Psoas muscle (tissue), 8 donors: ENCODE results near the gene SFTPA1. TPM values are rescaled to one million over a fixed set of nuclear protein-coding genes. Genes with fewer than 3 reads are reported as not detected.
"Not testable (repeated sequence)": the region's sequence is repeated elsewhere in the genome, so short reads cannot be mapped to it uniquely, and the experiment has no call there.

Experiments
- ATAC-seq, 4 donors: fragments of 200-7000 bp; cut with Tn5 transposase; one replicate each; pipeline ENCODE4 v1.9.1; 2020; ENCODE audit warnings: moderate library complexity in 3 of 4, mild to moderate bottlenecking in 2 of 4
- DNase-seq, 2 donors: peaks; one replicate each; pipeline ENCODE4 v3.0.0-alpha.2; 2020
- H3K27ac ChIP-seq: fragments of 200-600 bp; one replicate; pipeline ENCODE4 v1.8.0; 2022
- H3K27me3 ChIP-seq, 3 donors: fragments of 200-600 bp in 1 of 3; one replicate each; pipeline versions ENCODE4 v1.6.1 to v1.8.0; 2013 to 2022; ENCODE audit warnings: low read length in 2 of 3, mild to moderate bottlenecking in 2 of 3, moderate library complexity in 1 of 3; ENCODE audit not compliant: insufficient read depth in 3 of 3
- H3K36me3 ChIP-seq, 2 donors: fragments of 200-600 bp in 1 of 2; one replicate each; pipeline versions ENCODE4 v1.6.1 to v1.8.0; 2013 to 2022; ENCODE audit warnings: low read depth in 1 of 2, mild to moderate bottlenecking in 1 of 2, moderate library complexity in 1 of 2; ENCODE audit not compliant: insufficient read depth in 1 of 2
- H3K4me1 ChIP-seq: fragments of 200-600 bp; one replicate; pipeline ENCODE4 v1.8.0; 2022
- H3K4me3 ChIP-seq: fragments of 200-600 bp; one replicate; pipeline ENCODE4 v1.8.0; 2022; ENCODE audit warnings: mild to moderate bottlenecking
- H3K9me3 ChIP-seq: fragments of 200-600 bp; one replicate; pipeline ENCODE4 v1.8.0; 2022
- WGBS, 3 donors: extraction: QIAGEN DNeasy Blood & Tissue Kit; methylation state at CpG; one replicate each; pipeline versions ENCODE4 v1.1.6 to v1.1.7; 2013; 5-methylcytosine and 5-hydroxymethylcytosine counted together
- intact Hi-C, 2 donors: fragments of 100-400 bp; cut with DNase I; formaldehyde crosslinking; loops; one replicate each; pipeline versions ENCODE4 v1.11.0 to v1.14.2; 2022
- long read RNA-seq, 2 donors: library from polyadenylated mRNA; unstranded; transcript quantifications; one replicate each; pipeline ENCODE4 v2.0.0, GENCODE V29; 2021
- polyA plus RNA-seq, 3 donors: library from polyadenylated mRNA; stranded (reverse); fragments of 200-250 nt; gene quantifications; one replicate each; pipeline ENCODE4 v1.2.3, GENCODE V29; 2013
- total RNA-seq, 4 donors: library from RNA; stranded (reverse); fragmentation: NEBNext Ultra II Directional in 2 of 4; extraction: Animal tissue kit (Norgen Biotek cat#: 25700) in 2 of 4; gene quantifications; one replicate each; pipeline versions ENCODE4 v1.2.1 to v1.2.4, GENCODE V29; 2021 to 2023
- TF ChIP-seq, protein P1 (sequence below): fragments of 200-600 bp; IDR thresholded peaks from one replicate; pipeline ENCODE4 v1.8.0; 2022; ENCODE audit warnings: antibody characterized with exemption
- donor health status: healthy with polysubstance abuse.
- donor health status: DM: no; HTN: no; CAD: no; lungs with moderate emphysema.
- donor health status: Bipolar disorder and iron deficiency.
- donor health status: healthy.
- donor health status: DM: yes; HTN: yes; CAD: no.
- donor health status: DM: no; HTN: no; CAD: no.
- donor health status: DM: no; HTN: no; CAD: no.
- donor health status: DM: yes; HTN: yes; CAD: no.

The SFTPA1 gene
- total RNA-seq (1 to 10 TPM in 1 of 4 donors, under 1 TPM in 2, not detected in 1; 0.54 to 1.1 (median 0.64) TPM), polyA plus RNA-seq (under 1 TPM in 2 of 3 donors, not detected in 1; 0.39 to 0.44 TPM)
- long read RNA-seq, donor 1 = 0 reads
- long read RNA-seq, donor 2 = 0 reads

- ATAC-seq = no peak
- no peak within 1 kb of the TSS for H3K4me3 ChIP-seq
- no peaks in the 10 kb centered on the region for H3K9me3 ChIP-seq
- intact Hi-C loops = no loop called here
- no peaks in the 10 kb centered on the region for H3K27me3 ChIP-seq
- DNase-seq = no peak
- no peaks in the 10 kb centered on the region for H3K36me3 ChIP-seq
- TF ChIP-seq, protein P1, sequence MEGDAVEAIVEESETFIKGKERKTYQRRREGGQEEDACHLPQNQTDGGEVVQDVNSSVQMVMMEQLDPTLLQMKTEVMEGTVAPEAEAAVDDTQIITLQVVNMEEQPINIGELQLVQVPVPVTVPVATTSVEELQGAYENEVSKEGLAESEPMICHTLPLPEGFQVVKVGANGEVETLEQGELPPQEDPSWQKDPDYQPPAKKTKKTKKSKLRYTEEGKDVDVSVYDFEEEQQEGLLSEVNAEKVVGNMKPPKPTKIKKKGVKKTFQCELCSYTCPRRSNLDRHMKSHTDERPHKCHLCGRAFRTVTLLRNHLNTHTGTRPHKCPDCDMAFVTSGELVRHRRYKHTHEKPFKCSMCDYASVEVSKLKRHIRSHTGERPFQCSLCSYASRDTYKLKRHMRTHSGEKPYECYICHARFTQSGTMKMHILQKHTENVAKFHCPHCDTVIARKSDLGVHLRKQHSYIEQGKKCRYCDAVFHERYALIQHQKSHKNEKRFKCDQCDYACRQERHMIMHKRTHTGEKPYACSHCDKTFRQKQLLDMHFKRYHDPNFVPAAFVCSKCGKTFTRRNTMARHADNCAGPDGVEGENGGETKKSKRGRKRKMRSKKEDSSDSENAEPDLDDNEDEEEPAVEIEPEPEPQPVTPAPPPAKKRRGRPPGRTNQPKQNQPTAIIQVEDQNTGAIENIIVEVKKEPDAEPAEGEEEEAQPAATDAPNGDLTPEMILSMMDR = no peak
- no peak within 1 kb of the TSS for H3K27ac ChIP-seq
- WGBS, 3 donors = 79 to 90% (median 84%) methylated on average over 4 of the region's 4 CpGs
- H3K4me1 ChIP-seq = no peaks in the 10 kb centered on the region
Observed at GRCh38 chr10:79610601-79611191, at the start of gene SFTPA1. Gene SFTPA1 (plus strand): TSS chr10:79610939. CDS start chr10:79611826, 887 bp downstream.

GRCh38 chr10:79561257-79561656 is 49.5 kb upstream of the SFTPA1 start:
- peaks cover 0 to 4% (median 0%) of the 10 kb centered on the region in 3 donors for H3K27me3 ChIP-seq
- no peaks in the 10 kb centered on the region for H3K4me1 ChIP-seq
- H3K36me3 ChIP-seq = no peaks in the 10 kb centered on the region
- intact Hi-C loops = loop anchor here (5.0 kb wide), 1 partner anchor 366 kb away; no protein-coding TSS in a partner anchor
- 86 to 92% (median 91%) methylated on average over 3 of the region's 3 CpGs for WGBS, 3 donors
- no peaks in the 10 kb centered on the region for H3K9me3 ChIP-seq
- ATAC-seq = no peak
- TF ChIP-seq, protein P1 = no peak
- H3K27ac ChIP-seq = no peak overlapping the region
- H3K4me3 ChIP-seq = no peak overlapping the region
- no peak for DNase-seq

GRCh38 chr10:79562135-79562756 is 48.5 kb upstream of the SFTPA1 start:
- Histone ChIP-seq H3K27ac (no peak overlapping the region), H3K4me3 (no peak overlapping the region), H3K36me3 (no peaks in the 10 kb centered on the region), H3K9me3 (no peaks in the 10 kb centered on the region), H3K27me3 (peaks cover 0 to 9% (median 0%) of the 10 kb centered on the region in 3 donors), H3K4me1 (no peaks in the 10 kb centered on the region)
- TF ChIP-seq, protein P1 = peak; percentile 75
- DNase-seq (peak; percentile 54 to 73), ATAC-seq (peak in 3 of 4 donors; percentile 52 to 73 (median 63))
- intact Hi-C loops = loop anchor here (5.0 kb wide), 1 partner anchor 365 kb away; no protein-coding TSS in a partner anchor
- WGBS, 3 donors = 14 to 18% (median 15%) methylated on average over 17 of the region's 17 CpGs

GRCh38 chr10:79563426-79563825 is 47.3 kb upstream of the SFTPA1 start:
- no peak overlapping the region for H3K4me3 ChIP-seq
- H3K9me3 ChIP-seq = no peaks in the 10 kb centered on the region
- no peaks in the 10 kb centered on the region for H3K36me3 ChIP-seq
- H3K27ac ChIP-seq = no peak overlapping the region
- DNase-seq (no peak), ATAC-seq (no peak)
- no peaks in the 10 kb centered on the region for H3K4me1 ChIP-seq
- intact Hi-C loops = loop anchor here (5.0 kb wide), 1 partner anchor 364 kb away; no protein-coding TSS in a partner anchor
- TF ChIP-seq, protein P1 = no peak
- peaks cover 0 to 9% (median 2%) of the 10 kb centered on the region in 3 donors for H3K27me3 ChIP-seq
- WGBS, 3 donors = 61 to 82% (median 70%) methylated on average over 4 of the region's 4 CpGs

GRCh38 chr10:79570624-79571023 is 40.1 kb upstream of the SFTPA1 start:
- H3K4me3 ChIP-seq, H3K36me3 ChIP-seq, ATAC-seq, DNase-seq, H3K27ac ChIP-seq, H3K4me1 ChIP-seq, H3K9me3 ChIP-seq, intact Hi-C loops: not testable (repeated sequence)
- H3K27me3 ChIP-seq = peaks cover 0 to 17% (median 2%) of the 10 kb centered on the region in 3 donors
- WGBS, 3 donors = 84 to 88% (median 86%) methylated on average over 6 of the region's 6 CpGs
